CD4-positive, alpha-beta T cell treated with Interferon gamma for 1 hour (primary cell): Measurements from ENCODE around the gene TPCN2.

ENCODE experiments used
- DNase-seq: peaks from one replicate; pipeline ENCODE4 v3.0.0-alpha.2; 2020

Gene TPCN2

GRCh38 chr11:69154938-69155301 is 106.2 kb downstream of the TPCN2 start:
- DNase-seq, result no peak

- DNase-seq, result no peak
Measured at GRCh38 chr11:69155302-69156234, 106.8 kb downstream of the TPCN2 start, which contains the start of gene SMIM38. Gene SMIM38 (plus strand): TSS chr11:69155935. CDS start chr11:69157847, 1,912 bp downstream.

GRCh38 chr11:69156235-69156639 is 107.5 kb downstream of the TPCN2 start:
- DNase-seq, result no peak

- DNase-seq, result no peak
Measured at GRCh38 chr11:69156673-69157155, 108.0 kb downstream of the TPCN2 start.

- no peak for DNase-seq
Measured at GRCh38 chr11:69157156-69157821, 108.6 kb downstream of the TPCN2 start.

GRCh38 chr11:69157822-69158231 is 109.1 kb downstream of the TPCN2 start:
- no peak for DNase-seq

GRCh38 chr11:69158301-69159149 is 109.8 kb downstream of the TPCN2 start:
- no peak for DNase-seq

- no peak for DNase-seq
Measured at GRCh38 chr11:69159150-69159852, 110.6 kb downstream of the TPCN2 start.

GRCh38 chr11:69160296-69161116 is 111.8 kb downstream of the TPCN2 start:
- DNase-seq, result no peak

GRCh38 chr11:69161117-69161407 is 112.3 kb downstream of the TPCN2 start:
- DNase-seq, result no peak

GRCh38 chr11:69162505-69162904 is 113.8 kb downstream of the TPCN2 start:
- DNase-seq, result no peak

- no peak for DNase-seq
Measured at GRCh38 chr11:69163842-69164241, 115.1 kb downstream of the TPCN2 start.

- no peak for DNase-seq
Measured at GRCh38 chr11:69164824-69165223, 116.1 kb downstream of the TPCN2 start.

GRCh38 chr11:69165775-69166174 is 117.0 kb downstream of the TPCN2 start:
- no peak for DNase-seq

- no peak for DNase-seq
Measured at GRCh38 chr11:69166218-69167115, 117.7 kb downstream of the TPCN2 start.

GRCh38 chr11:69167130-69167915 is 118.6 kb downstream of the TPCN2 start:
- no peak for DNase-seq

GRCh38 chr11:69167916-69168691 is 119.4 kb downstream of the TPCN2 start:
- no peak for DNase-seq

- no peak for DNase-seq
Measured at GRCh38 chr11:69169479-69169878, 120.7 kb downstream of the TPCN2 start.

- no peak for DNase-seq
Measured at GRCh38 chr11:69170704-69171103, 122.0 kb downstream of the TPCN2 start.
